OCI-LY1 (cell line): ENCODE data around the gene ZNF576.

Source experiments
- H2AFZ ChIP-seq: fragments of 200-600 bp; sonication (generic), shearing (Covaris generic); 2 replicates; pipeline ENCODE4 v1.6.0; 2014; ENCODE audit warnings: antibody characterized with exemption, mild to moderate bottlenecking, low read length
- H3F3A ChIP-seq: fragments of 200-600 bp; sonication (generic), shearing (Covaris generic); 2 replicates; pipeline ENCODE4 v1.6.0; 2014; ENCODE audit warnings: mild to moderate bottlenecking, antibody characterized with exemption, low read length, moderate library complexity; ENCODE audit not compliant: insufficient read depth
- H3K27ac ChIP-seq: fragments of 200-600 bp; sonication (generic); 2 replicates; pipeline ENCODE4 v1.5.1; 2014; ENCODE audit warnings: low read length, mixed run types, mild to moderate bottlenecking, low read depth; ENCODE audit not compliant: poor library complexity, severe bottlenecking
- H3K27me3 ChIP-seq: fragments of 200-600 bp; sonication (generic); 2 replicates; pipeline ENCODE4 v1.6.0; 2014; ENCODE audit warnings: antibody characterized with exemption, mild to moderate bottlenecking, low read length, moderate library complexity; ENCODE audit not compliant: insufficient read depth
- H3K36me3 ChIP-seq: fragments of 200-600 bp; sonication (generic); 2 replicates; pipeline ENCODE4 v1.6.1; 2014; ENCODE audit warnings: mild to moderate bottlenecking, antibody characterized with exemption, low read length, moderate library complexity, mixed read lengths; ENCODE audit not compliant: insufficient read depth
- H3K4me1 ChIP-seq: fragments of 200-600 bp; sonication (generic); 2 replicates; pipeline ENCODE4 v1.5.1; 2014; ENCODE audit warnings: mild to moderate bottlenecking, low read length, moderate library complexity; ENCODE audit not compliant: insufficient read depth, severe bottlenecking
- H3K4me2 ChIP-seq: fragments of 200-600 bp; sonication (generic), shearing (Covaris generic); 2 replicates; pipeline ENCODE4 v1.6.1; 2014; ENCODE audit warnings: low read length
- H3K4me3 ChIP-seq: fragments of 200-600 bp; sonication (generic); 2 replicates; pipeline ENCODE4 v1.5.1; 2014; ENCODE audit warnings: low read length, low read depth, mild to moderate bottlenecking, mixed read lengths; ENCODE audit not compliant: poor library complexity, severe bottlenecking
- H3K79me2 ChIP-seq: fragments of 200-600 bp; shearing (Covaris generic); 2 replicates; pipeline ENCODE4 v1.6.1; 2016; ENCODE audit warnings: mixed run types, low read length, mixed read lengths; ENCODE audit not compliant: insufficient read depth
- H3K9ac ChIP-seq: fragments of 200-600 bp; sonication (generic), shearing (Covaris generic); 2 replicates; pipeline ENCODE4 v1.6.1; 2014; ENCODE audit warnings: mild to moderate bottlenecking, low read length, mixed read lengths
- H3K9me2 ChIP-seq: fragments of 200-600 bp; sonication (generic), shearing (Covaris generic); 2 replicates; pipeline ENCODE4 v1.6.1; 2014; ENCODE audit warnings: low read depth, mild to moderate bottlenecking, low read length, mixed read lengths
- H3K9me3 ChIP-seq: fragments of 200-600 bp; shearing (Covaris generic); 2 replicates; pipeline ENCODE4 v1.6.1; 2014; ENCODE audit warnings: low read length, mixed read lengths
- H4K20me1 ChIP-seq: fragments of 200-600 bp; sonication (generic), shearing (Covaris generic); 2 replicates; pipeline ENCODE4 v1.6.0; 2016; ENCODE audit warnings: mild to moderate bottlenecking, low read length; ENCODE audit not compliant: insufficient read depth
- EZH2 ChIP-seq: fragments of 200-600 bp; sonication (generic), shearing (Covaris generic); IDR thresholded peaks from 2 replicates; pipeline ENCODE4 v1.8.0; 2017; ENCODE audit warnings: borderline replicate concordance, mixed run types, mild to moderate bottlenecking, antibody characterized with exemption, low read length, moderate library complexity, mixed read lengths
- TF ChIP-seq, protein P1 (sequence below): fragments of 200-600 bp; sonication (generic), shearing (Covaris generic); IDR thresholded peaks from 2 replicates; pipeline ENCODE4 v1.5.1; 2017; ENCODE audit warnings: mild to moderate bottlenecking, antibody characterized with exemption, low read length, moderate library complexity, mixed read lengths

Gene ZNF576

DNA sequence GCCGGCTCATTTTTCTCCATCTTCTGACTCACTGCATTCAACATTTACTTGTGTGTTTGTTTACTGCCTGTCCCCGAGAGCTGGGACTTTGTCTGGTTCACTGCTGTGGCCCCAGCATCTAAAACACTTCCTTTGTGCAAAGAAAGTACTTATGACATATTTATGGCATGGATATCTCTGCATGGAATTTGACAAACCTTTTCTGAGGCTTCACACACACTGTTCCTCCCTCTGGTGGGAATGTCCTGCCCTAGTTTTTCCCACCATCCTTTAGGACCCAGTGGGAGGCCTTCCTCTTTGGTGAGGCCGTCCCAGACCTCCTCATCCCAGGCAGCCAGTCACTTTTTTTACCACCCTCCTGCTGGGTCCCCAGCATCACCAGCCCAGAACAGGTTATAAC lies 14.1 kb downstream of the ZNF576 start:
- no peaks in the 10 kb centered on the region for H4K20me1 ChIP-seq
- H2AFZ ChIP-seq: no peak overlapping the region
- TF ChIP-seq, protein P1, sequence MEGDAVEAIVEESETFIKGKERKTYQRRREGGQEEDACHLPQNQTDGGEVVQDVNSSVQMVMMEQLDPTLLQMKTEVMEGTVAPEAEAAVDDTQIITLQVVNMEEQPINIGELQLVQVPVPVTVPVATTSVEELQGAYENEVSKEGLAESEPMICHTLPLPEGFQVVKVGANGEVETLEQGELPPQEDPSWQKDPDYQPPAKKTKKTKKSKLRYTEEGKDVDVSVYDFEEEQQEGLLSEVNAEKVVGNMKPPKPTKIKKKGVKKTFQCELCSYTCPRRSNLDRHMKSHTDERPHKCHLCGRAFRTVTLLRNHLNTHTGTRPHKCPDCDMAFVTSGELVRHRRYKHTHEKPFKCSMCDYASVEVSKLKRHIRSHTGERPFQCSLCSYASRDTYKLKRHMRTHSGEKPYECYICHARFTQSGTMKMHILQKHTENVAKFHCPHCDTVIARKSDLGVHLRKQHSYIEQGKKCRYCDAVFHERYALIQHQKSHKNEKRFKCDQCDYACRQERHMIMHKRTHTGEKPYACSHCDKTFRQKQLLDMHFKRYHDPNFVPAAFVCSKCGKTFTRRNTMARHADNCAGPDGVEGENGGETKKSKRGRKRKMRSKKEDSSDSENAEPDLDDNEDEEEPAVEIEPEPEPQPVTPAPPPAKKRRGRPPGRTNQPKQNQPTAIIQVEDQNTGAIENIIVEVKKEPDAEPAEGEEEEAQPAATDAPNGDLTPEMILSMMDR: no peak
- TF ChIP-seq EZH2: no peak
- H3K9me2 ChIP-seq: no peaks in the 10 kb centered on the region
- H3K27me3 ChIP-seq: no peaks in the 10 kb centered on the region
- H3K4me3 ChIP-seq: no peak overlapping the region
- no peaks in the 10 kb centered on the region for H3F3A ChIP-seq
- H3K9ac ChIP-seq: no peak overlapping the region
- H3K79me2 ChIP-seq: 0 out of 2 replicates have a peak, but pooled peaks cover 6% of the 10 kb centered on the region
- no peaks in the 10 kb centered on the region for H3K4me1 ChIP-seq
- no peaks in the 10 kb centered on the region for H3K9me3 ChIP-seq
- no peak overlapping the region for H3K27ac ChIP-seq
- H3K36me3 ChIP-seq: peaks cover 63% of the 10 kb centered on the region
- no peak overlapping the region for H3K4me2 ChIP-seq

DNA sequence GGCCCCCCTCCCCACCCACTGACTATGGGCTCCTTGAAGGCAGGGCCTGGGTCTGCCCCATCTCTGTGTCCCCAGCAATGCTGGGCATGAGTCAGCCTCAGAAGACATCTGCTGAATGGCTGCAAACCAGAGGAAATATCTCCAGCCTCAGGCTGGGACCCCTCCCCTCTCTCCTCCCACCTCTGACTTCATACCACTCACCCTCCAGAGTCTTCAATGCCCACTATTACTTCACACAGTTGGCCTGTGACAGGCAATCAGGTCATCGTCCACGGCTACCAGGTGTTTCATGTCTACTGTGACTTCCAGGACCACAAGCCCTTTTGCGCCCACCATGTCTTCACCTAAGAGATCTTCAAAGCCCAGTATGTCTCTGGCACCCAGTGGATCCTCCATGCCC lies 15.4 kb downstream of the ZNF576 start, which contains the start of gene SRRM5:
Gene SRRM5, plus strand, starts transcription at position 301 of the 400 bp plus-strand sequence. Its CDS starts 34 bp downstream, at position 335.
- Histone ChIP-seq H3K4me2 (no peak within 1 kb of the TSS), H3K4me1 (peaks cover under 1% of the 10 kb centered on the region), H2AFZ (no peak within 1 kb of the TSS), H3K9me2 (no peaks in the 10 kb centered on the region), H4K20me1 (no peaks in the 10 kb centered on the region), H3K79me2 (peaks cover 18% of the 10 kb centered on the region), H3K4me3 (no peak within 1 kb of the TSS), H3K27me3 (no peaks in the 10 kb centered on the region), H3K27ac (no peak within 1 kb of the TSS), H3K9ac (no peak within 1 kb of the TSS), H3F3A (no peaks in the 10 kb centered on the region), H3K36me3 (peaks cover 53% of the 10 kb centered on the region), H3K9me3 (no peaks in the 10 kb centered on the region)
- TF ChIP-seq EZH2: no peak
- TF ChIP-seq, protein P1: no peak

DNA sequence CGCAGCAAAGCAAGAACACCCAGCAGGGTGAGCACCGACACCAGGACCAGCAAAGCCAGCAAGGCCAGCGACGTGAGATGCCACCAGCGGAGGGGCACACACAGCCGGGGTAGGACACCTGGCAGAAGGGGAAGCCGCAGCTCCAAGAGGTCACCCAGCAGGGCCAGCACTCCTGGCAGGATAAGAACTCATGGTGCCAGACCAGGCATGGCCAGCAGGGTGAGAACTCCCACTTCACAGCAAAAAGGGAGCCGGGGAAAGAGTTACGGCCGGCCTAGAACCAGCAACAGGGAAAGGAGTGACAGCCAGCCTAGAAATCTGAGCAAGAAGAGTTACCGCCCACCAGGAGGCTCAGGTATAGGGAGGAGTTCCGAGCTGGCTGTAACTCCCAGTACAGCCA lies 16.0 kb downstream of the ZNF576 start:
- Histone ChIP-seq H3K9me3 (no peaks in the 10 kb centered on the region), H3K4me3 (no peak overlapping the region), H3K36me3 (peaks cover 49% of the 10 kb centered on the region), H3K9ac (no peak overlapping the region), H3K27me3 (no peaks in the 10 kb centered on the region), H3K79me2 (peaks cover 22% of the 10 kb centered on the region), H3K27ac (no peak overlapping the region), H4K20me1 (no peaks in the 10 kb centered on the region), H3K4me2 (no peak overlapping the region), H3K9me2 (no peaks in the 10 kb centered on the region), H3F3A (no peaks in the 10 kb centered on the region), H2AFZ (no peak overlapping the region), H3K4me1 (peaks cover 6% of the 10 kb centered on the region)
- no peak for TF ChIP-seq EZH2
- TF ChIP-seq, protein P1: no peak
